ENCODE data around the gene NACC1. TPM values are rescaled to one million over a fixed set of nuclear protein-coding genes. Genes with fewer than 3 reads are reported as not detected.

Gene NACC1
- total RNA-seq = 19.6 and 29.3 TPM in 2 replicates

GRCh38 chr19:13117772-13118423 lies at the start of gene NACC1:
Gene NACC1 (plus strand): TSS chr19:13118264. CDS start chr19:13135208, 16,944 bp downstream.

GRCh38 chr19:13102666-13103580 lies 15.1 kb upstream of the NACC1 start, which contains the start of gene LYL1:
Gene LYL1 (minus strand): TSS chr19:13102858. CDS start chr19:13101171, 1,687 bp downstream.

GRCh38 chr19:13116282-13117175 lies 1.5 kb upstream of the NACC1 start, which contains the start of gene TRMT1:
Gene TRMT1 (minus strand): TSS chr19:13116740. CDS start chr19:13116399, 341 bp downstream.

GRCh38 chr19:13150187-13150930 lies 32.3 kb downstream of the NACC1 start, which contains the start of the genes IER2 and STX10:
Gene IER2 (plus strand): TSS chr19:13150411. CDS start chr19:13153187, 2,776 bp downstream.
Gene STX10 (minus strand): TSS chr19:13150375. CDS start chr19:13150173, 202 bp downstream.

Other genes starting within 250 kb of the NACC1 start
- 22.5 and 31.5 TPM in 2 replicates for gene DNASE2, start 236.8 kb upstream of the NACC1 start, total RNA-seq
- not detected in 2 replicates for gene KLF1, start 231.1 kb upstream of the NACC1 start, total RNA-seq
- 12.4 and 14.8 TPM in 2 replicates for gene GCDH, start 227.1 kb upstream of the NACC1 start, total RNA-seq
- 0.09 TPM in 1 of 2 replicates, not detected in the other for gene SYCE2, start 199.0 kb upstream of the NACC1 start, total RNA-seq
- 27.2 and 30.9 TPM in 2 replicates for gene FARSA, start 184.6 kb upstream of the NACC1 start, total RNA-seq
- 1,315 and 1,411 TPM in 2 replicates for gene CALR, start 179.7 kb upstream of the NACC1 start, total RNA-seq
- gene RAD23A, start 172.4 kb upstream of the NACC1 start, total RNA-seq = 38.6 and 51.9 TPM in 2 replicates
- gene GADD45GIP1, start 161.0 kb upstream of the NACC1 start, total RNA-seq = 15.8 and 27.1 TPM in 2 replicates
- gene DAND5, start 148.7 kb upstream of the NACC1 start, total RNA-seq = not detected in 2 replicates
- gene NFIX, start 122.8 kb upstream of the NACC1 start, total RNA-seq = 95.4 and 122 TPM in 2 replicates
- gene LYL1, start 15.4 kb upstream of the NACC1 start, total RNA-seq = 0.32 and 0.34 TPM in 2 replicates
- 22.5 and 24.2 TPM in 2 replicates for gene TRMT1, start 1.5 kb upstream of the NACC1 start, total RNA-seq
- 76.8 and 92.4 TPM in 2 replicates for gene STX10, start 32.1 kb downstream of the NACC1 start, total RNA-seq
- 8.7 and 9.8 TPM in 2 replicates for gene IER2, start 32.1 kb downstream of the NACC1 start, total RNA-seq